ENCODE measurements around the gene MKRN1.
"Not testable (repeated sequence)": the region's sequence is repeated elsewhere in the genome, so short reads cannot be mapped to it uniquely, and the experiment has no call there.

Gene MKRN1

DNA sequence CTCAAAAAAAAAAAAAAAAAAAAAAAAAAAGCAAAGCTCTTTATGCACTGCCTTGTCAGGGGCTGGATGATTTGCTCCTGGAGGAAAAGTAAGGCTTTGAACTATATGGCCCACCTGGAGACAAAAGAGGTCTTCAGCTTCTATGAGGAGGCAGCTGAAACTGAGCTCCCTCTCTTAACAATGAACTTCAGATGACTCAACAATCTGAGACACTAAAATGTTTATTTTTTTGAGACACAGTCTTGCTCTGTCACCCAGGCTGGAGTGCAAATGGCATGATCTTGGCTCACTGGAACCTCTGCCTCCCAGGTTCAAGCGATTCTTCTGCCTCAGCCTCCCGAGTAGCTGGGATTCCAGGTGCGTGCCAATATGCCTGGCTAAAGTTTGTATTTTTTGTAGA, 38.7 kb downstream of the MKRN1 start:
- in situ Hi-C loops (cut with HindIII; ENCODE audit: low sequenced_read_pairs) = no loop called here

DNA sequence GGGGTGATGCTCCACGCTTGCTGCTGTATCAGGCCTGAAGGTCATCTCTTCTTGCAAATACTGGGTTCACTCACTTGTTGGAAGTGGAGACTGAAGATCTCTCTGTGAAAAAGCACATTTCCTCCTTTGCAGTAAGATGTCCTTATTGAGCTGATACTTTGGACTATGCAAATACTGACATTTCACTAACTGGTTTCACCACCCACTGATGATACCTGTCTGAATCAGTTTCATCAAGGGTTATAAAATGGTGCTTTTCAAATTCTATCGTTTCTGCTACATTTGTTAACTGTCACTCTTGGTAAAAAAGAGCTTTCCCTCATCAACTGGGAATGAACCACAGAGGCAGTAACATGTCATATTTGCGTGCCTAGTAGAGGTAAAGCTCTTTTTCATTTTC, 39.9 kb downstream of the MKRN1 start:
- in situ Hi-C loops (cut with HindIII; ENCODE audit: low sequenced_read_pairs) = no loop called here

DNA sequence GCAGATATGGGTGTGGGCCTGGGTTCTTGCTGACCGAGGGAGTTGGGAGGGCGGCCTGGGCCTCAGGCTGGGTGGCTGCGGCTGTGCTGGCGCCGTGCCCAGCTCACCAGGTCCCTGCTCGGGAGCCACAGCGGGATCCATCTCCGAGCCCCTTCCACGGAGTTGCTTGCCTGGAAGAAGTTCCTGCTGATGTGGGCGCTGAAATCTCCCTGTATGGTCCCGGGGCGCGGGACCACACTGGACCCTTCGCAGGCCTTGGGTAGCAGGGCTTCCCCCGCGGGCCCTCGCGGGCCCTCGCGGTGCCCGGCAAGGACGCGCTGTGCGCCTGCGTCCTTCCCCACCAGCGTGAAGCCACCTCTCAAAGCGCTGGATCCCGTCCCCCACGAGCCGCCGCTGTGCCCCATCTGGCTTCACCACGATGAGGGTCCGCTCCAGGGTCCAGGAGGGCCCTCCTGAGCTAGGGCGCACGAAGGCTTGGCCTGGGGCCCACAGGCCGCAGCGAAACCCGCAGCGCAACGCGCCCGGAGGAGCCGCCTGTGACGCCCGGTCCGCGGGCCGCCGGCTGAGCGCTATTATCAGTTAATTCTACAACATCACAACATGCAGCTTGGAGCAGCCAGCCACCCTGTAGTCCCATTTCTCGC, 43.9 kb downstream of the MKRN1 start:
- in situ Hi-C loops (cut with HindIII; ENCODE audit: low sequenced_read_pairs) = no loop called here

DNA sequence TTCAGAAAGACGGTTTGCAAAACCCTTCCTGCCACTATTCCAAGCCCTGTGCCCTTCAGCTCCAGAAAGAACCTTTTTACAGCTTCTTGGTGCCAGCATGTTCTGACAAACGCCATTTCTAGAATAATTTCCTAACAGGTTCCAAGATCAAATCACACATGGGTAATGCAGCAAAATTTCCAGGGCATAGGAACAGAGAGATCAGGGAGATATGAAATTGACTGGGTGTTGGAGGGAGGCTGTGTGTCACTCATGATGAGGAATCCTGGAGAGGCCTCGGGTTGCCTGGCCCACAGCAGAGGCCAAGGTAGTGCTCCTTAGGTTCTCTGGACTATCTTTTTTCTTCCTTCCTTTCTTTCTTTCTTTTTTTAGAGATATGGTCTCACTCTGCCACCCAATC, 45.9 kb downstream of the MKRN1 start:
- in situ Hi-C loops (cut with HindIII; ENCODE audit: low sequenced_read_pairs) = no loop called here

DNA sequence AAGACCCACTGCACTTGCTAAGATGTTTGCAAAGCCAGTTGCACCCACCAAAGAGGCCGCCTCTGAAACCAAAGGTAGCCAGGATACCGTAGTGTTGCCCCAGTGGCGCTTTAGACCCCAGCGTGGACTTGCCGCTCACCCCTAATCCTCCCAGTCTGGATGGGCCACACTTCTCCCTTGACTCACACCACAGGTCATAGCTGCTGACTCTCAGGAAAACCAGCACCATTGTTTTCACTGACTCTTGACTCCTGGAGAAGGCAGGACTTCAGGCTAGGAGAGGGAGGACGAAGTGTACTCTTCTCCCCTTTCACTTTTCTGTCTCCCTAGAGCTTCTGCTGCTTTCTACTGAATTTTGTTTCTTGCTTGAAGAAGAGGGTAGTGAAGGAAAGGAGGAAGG, 53.2 kb downstream of the MKRN1 start:
- in situ Hi-C loops (cut with HindIII; ENCODE audit: low sequenced_read_pairs) = no loop called here

DNA sequence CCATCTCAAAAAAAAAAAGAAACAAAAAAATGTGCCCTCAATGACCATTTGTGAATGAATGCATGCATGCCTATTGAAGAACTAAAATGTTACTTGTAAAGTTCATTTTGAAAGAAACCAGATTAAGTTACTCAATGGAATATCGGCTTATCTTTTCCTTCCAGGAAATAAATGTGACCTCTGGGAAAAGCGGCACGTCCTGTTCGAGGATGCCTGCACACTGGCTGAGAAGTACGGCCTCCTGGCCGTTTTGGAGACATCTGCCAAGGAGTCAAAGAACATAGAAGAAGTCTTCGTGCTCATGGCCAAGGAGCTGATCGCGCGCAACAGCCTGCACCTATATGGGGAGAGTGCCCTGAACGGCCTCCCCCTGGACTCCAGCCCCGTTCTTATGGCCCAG, 53.6 kb downstream of the MKRN1 start:
- in situ Hi-C loops (cut with HindIII; ENCODE audit: low sequenced_read_pairs) = no loop called here

DNA sequence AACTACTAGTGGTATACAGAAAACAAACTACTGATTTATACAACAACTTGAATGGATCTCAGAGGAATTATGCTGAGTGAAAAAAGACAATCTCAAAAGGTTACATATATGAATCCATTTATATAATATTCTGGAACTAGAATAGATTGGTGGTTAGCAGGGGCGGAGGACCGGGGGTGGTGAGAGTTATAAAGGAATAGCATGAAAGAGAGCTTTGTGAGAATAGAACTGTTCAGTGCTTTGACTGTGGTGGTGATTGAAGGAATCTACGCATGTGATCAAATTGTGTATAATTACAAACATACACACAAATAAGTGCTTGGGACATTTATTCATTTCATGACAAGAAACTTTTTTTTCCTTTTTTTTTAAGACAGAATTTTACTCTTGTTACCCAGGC, 55.8 kb downstream of the MKRN1 start:
- in situ Hi-C loops (cut with HindIII; ENCODE audit: low sequenced_read_pairs) = no loop called here

DNA sequence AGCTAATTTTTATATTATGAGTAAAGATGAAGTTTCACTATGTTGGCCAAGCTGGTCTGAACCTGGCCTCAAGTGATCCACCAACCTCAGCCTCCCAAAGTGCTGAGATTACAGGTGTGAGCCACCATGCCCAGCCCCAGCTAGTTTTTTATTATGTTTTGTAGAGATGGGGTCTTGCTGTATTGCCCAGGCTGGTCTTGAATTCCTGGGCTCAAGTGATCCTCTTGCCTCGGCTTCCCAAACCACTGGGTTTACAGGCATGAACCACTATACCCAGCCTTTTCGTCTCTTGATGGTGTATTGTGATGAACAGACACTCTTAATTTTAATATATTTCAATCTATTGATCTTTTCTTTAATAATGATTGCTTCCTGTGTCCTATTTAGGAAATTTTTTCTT, 57.8 kb downstream of the MKRN1 start:
- in situ Hi-C loops (cut with HindIII; ENCODE audit: low sequenced_read_pairs) = no loop called here

DNA sequence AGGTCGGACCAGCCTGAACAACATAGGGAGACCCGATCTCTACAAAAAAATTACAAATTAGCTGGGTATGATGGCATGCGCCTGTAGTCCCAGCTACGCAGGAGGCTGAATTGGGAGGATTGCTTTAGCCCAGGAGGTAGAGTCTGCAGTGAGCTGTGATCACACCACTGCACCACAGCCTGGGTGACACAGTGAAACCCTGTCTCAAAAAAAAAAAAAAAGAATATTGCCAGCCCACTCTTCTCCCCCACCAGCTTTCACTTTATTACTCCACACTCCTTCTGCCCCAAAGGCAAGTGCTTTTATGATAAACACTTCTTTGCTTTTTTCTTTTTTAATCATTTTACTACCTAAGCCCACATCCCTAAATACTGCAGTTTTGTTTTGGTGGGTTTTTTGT, 60.7 kb downstream of the MKRN1 start:
- in situ Hi-C loops (cut with HindIII; ENCODE audit: low sequenced_read_pairs) = no loop called here

DNA sequence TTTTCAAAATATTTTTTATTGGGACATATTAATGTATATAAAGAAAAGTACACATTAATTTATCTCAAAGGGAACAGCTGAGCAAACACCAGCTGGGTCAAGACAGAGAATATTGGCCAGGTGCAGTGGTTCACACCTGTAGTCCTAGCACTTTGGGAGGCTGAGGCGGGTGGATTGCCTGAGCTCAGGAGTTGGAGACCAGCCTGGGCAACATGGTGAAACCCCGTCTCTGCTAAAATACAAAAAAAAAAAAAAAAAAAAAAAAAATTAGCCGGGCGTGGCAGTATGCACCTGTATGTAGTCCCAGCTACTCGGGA, 61.2 kb downstream of the MKRN1 start:
- in situ Hi-C loops (cut with HindIII; ENCODE audit: low sequenced_read_pairs) = not testable (repeated sequence)

DNA sequence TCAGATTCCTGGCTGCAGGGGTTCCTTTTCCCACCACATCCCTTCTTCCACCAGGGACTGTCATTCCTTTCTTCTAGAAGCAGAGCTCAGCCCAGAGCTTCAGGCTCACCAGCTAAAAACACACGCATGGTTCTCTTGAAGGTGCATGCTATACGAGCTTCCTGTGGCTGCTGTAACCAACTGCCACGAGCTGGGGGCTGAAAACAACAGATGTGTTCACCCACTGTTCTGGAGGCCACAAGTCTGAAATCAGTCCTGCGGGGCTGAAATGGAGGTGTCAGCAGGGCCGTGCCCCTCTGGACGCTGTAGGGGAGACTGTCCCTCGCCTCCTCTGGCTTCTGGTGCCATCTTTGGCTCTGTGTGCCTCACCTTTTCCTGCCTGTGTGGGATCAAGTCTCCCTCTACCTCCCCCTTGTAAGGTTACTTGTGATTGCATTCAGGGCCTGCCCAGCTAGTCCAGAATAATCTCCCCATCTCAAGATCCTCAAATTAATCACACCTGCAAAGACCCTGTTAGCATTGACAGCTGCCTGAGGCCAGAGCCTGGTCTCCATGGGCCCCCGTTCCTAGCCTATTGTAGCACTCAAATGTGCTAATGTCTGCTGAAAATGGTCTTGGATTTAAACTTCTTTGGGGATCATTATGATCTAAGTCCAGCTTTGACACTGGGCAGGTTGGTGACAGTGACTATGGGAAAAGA, 61.7 kb downstream of the MKRN1 start:
- in situ Hi-C loops (cut with HindIII; ENCODE audit: low sequenced_read_pairs) = no loop called here

DNA sequence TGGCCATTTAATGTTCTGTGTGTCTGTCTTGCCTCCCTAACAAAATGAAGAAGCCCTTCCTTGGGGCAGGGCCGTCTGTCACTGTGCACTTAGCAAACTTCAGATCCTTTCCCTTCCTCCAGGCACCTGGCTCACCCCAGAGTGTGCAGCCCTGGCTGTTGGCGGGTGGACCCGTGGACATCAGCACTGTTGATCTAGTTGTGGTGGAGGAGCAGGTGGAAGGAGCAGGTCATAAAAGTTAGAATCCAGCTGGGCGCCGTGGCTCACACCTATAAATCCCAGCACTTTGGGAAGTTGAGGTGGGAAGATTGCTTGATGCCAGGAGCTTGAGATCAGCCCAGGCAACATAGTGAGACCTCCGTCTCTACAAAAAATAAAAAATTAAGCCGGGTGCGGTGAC, 62.7 kb downstream of the MKRN1 start:
- in situ Hi-C loops (cut with HindIII; ENCODE audit: low sequenced_read_pairs) = no loop called here

DNA sequence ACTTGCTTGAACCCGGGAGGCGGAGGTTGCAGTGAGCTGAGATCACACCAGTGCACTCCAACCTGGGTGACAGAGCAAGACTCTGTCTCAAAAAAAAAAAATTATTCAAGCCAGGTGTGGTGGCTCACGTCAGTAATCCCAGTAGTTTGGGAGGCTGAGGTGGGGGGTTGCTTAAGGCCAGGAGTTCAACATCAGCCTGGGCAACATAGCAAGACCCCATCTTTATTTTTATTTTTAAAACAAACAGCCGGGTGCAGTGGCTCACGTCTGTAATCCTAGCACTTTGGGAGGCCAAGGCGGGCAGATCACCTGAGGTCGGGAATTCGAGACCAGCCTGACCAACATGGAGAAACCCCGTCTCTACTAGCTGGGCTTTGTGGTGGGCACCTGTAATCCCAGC, 63.5 kb downstream of the MKRN1 start:
- in situ Hi-C loops (cut with HindIII; ENCODE audit: low sequenced_read_pairs) = not testable (repeated sequence)

DNA sequence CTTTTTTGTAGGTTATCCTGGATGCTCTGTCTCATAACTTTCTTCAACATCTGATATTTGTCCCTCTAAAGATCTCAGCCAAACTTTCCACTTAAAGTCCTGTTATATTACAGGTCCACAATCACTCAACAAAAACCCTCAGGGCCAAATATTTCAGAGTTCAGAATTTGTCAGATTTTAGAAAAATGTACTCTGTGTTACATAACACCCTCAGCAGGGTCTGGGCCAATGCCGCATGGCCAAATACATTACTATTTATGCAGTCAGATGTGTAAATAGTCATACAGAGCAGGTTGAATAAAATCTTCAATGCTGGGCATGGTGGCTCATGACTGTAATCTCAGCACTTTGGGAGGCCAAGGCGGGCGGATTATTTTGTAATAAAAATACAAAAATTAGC, 63.9 kb downstream of the MKRN1 start:
- in situ Hi-C loops (cut with HindIII; ENCODE audit: low sequenced_read_pairs) = no loop called here

DNA sequence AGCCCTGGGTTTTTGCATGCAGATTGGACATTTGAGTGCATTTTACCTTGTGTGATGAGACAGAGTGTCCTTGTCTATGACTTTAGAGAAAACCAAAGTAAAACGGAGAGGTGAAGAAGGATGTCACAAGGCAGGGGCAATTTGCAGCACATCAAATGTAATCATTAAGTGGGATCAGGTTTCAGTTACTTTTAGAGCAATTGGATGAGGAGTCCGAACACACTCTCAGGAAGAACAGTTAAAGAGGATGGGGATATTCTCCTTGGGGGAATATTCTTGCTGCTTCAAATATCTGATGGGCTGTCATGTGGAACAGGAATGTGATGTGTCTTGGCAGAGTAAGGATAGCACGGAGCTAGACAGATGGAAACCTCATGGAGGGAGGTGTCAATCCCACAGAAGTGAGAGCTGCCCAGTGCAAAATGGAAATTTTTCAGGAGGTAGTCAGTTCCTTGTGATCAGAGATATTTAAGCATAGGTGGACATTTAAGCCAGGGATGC, 74.7 kb downstream of the MKRN1 start:
- in situ Hi-C loops (cut with HindIII; ENCODE audit: low sequenced_read_pairs) = no loop called here

DNA sequence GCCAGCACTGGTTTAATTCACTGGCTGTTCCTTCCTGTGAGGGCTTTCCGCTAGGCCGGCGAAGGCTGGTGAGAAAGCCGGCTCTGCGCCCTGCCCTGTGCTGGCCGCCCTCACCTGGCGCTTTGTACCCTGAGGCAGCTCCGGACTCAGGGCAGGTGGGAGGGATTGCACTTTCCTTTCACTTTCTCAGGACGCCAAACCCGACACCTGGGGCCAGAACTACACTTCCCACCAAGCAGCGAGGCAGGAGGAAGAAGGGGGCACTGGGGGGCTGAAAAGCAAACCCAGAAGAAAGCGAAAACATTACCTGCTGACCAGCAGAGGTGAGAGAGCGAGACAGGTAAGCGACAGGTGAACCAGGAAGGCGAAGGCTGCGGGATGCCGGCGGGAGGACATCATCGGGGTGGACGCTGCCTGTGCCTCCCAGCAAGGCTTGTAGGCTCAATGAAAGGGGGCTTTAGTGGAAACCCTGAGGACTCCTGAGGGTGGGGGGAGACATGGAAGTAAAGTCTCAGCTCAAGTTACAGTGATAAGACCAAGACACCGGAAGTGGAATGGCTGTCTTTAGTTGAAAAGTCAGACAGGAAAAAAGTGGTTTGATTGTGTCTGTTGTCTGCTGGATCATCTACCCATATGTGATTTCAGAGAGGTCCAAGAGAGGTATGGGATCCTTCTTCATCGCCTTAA, 75.3 kb downstream of the MKRN1 start, which contains the start of gene RAB19:
Gene RAB19 (plus strand): TSS at position 181 of the 687 bp plus-strand sequence. CDS start 3,589 bp downstream, outside the sequence.
- in situ Hi-C loops (cut with HindIII; ENCODE audit: low sequenced_read_pairs) = no loop called here

All from DLD1 (cell line).